GM20000 (cell line): ENCODE data around the gene FXYD2.
A peak's percentile ranks its signal among the peaks of the same experiment; 100 is the strongest.

ENCODE experiments used
- DNase-seq: peaks from one replicate; pipeline ENCODE4 v3.0.0; 2012; ENCODE audit warnings: low spot score
- CTCF ChIP-seq: IDR thresholded peaks from 2 replicates; pipeline ENCODE4 v1.5.1; 2012; ENCODE audit warnings: mild to moderate bottlenecking, control low read depth; ENCODE audit errors: extremely low read depth, missing control alignments

FXYD2 gene

GRCh38 chr11:117843666-117844484, 19.3 kb upstream of the FXYD2 start:
- peak; percentile 67 for DNase-seq
- peak; percentile 96 for TF ChIP-seq CTCF

- DNase-seq, result no peak
- TF ChIP-seq CTCF, result no peak
Measured at GRCh38 chr11:117842131-117842941, 17.8 kb upstream of the FXYD2 start.

- TF ChIP-seq CTCF, result no peak
- DNase-seq, result no peak
Measured at GRCh38 chr11:117841551-117842031, 17.0 kb upstream of the FXYD2 start.

GRCh38 chr11:117840881-117841550, 16.5 kb upstream of the FXYD2 start:
- no peak for DNase-seq
- no peak for TF ChIP-seq CTCF

- no peak for TF ChIP-seq CTCF
- no peak for DNase-seq
Measured at GRCh38 chr11:117839936-117840813, 15.6 kb upstream of the FXYD2 start.

- no peak for DNase-seq
- no peak for TF ChIP-seq CTCF
Measured at GRCh38 chr11:117839380-117839881, 14.9 kb upstream of the FXYD2 start.
